ENCODE data around the gene C11orf58.

C11orf58 gene

DNA sequence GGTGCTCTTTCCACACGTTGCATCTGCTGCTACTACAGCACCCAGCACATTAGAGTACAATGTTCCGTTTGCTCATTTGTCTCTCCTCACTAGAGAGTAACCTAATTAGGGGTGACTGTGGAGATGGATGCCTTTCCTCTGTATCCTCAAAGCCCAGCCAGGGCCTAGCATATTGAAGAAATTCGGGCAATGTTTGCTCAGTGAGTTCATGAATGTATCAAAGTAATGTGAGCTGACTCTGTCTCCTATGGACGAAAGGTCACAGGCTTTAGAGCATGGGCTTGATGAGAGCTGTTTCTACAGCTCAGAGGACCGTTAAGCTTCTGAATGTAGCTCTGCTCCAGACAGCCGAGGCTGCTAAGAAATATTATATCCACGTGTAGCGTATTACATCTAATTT lies 67.5 kb downstream of the C11orf58 start:
- FAIRE-seq, result no peak

DNA sequence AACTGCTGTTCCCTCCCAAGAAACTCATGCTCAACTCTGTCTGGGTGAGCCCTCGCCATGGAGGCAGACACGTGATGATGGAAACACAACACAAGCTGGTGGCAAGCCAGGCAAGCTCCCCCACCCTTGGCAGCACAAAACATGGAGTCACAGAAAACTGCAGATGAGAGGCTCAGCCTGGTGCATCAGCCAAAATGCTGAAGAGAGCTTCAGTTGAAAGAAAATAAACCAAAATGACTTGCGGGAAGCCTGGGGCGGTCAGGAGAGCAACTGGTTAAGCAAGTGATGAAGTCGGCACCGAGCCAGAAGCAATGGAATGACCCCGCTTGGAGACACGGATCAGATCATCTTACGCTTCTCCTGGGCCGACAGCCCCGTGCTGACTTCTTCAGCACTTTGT lies 68.3 kb downstream of the C11orf58 start:
- no peak for FAIRE-seq

DNA sequence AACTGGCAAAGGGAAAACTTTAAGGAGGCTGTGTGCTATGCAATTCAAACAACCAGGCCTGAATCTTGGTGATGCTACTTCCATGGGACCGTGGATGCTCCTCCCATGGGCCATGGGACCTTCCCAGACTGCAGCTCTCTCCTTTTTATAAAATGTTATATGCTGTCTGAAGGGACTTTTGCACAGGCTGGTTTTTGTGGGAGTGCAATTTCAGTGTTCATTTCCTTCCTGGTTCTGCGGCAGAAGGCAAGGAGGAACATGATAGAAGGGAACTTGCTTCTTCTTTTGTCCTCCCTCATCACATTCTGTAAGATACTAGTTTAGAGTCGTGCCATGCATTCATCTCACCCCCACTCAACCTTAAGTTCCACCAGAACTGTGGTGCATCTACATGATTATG lies 68.9 kb downstream of the C11orf58 start:
- no peak for FAIRE-seq
